KOPT-K1 (cell line): Measurements from ENCODE around the gene VAX1.

Experiments
- H3K27ac ChIP-seq: fragments of 200-600 bp; sonication (generic); 2 replicates; pipeline ENCODE4 v1.5.1; 2016; ENCODE audit warnings: antibody characterized with exemption, mild to moderate bottlenecking, low read depth, low read length; ENCODE audit not compliant: poor library complexity, severe bottlenecking
- H3K36me3 ChIP-seq: fragments of 200-600 bp; sonication (generic); 2 replicates; pipeline ENCODE4 v1.5.1; 2017; ENCODE audit warnings: antibody characterized with exemption, mild to moderate bottlenecking, low read length, moderate library complexity; ENCODE audit not compliant: insufficient read depth
- H3K9me3 ChIP-seq: fragments of 200-600 bp; sonication (generic); 2 replicates; pipeline ENCODE4 v1.5.1; 2017; ENCODE audit warnings: antibody characterized with exemption, low read length, mild to moderate bottlenecking; ENCODE audit not compliant: insufficient read depth, poor library complexity, severe bottlenecking

The VAX1 gene

GRCh38 chr10:117167346-117167788 is 29.3 kb upstream of the VAX1 start:
- no peaks in the 10 kb centered on the region for H3K36me3 ChIP-seq
- no peaks in the 10 kb centered on the region for H3K9me3 ChIP-seq
- H3K27ac ChIP-seq, result no peak overlapping the region

GRCh38 chr10:117166418-117167345 is 28.6 kb upstream of the VAX1 start:
- no peak overlapping the region for H3K27ac ChIP-seq
- H3K36me3 ChIP-seq, result no peaks in the 10 kb centered on the region
- no peaks in the 10 kb centered on the region for H3K9me3 ChIP-seq

- H3K27ac ChIP-seq, result no peak overlapping the region
Measured at GRCh38 chr10:117165538-117166417, 27.7 kb upstream of the VAX1 start.

GRCh38 chr10:117164592-117165537 is 26.8 kb upstream of the VAX1 start:
- H3K9me3 ChIP-seq, result no peaks in the 10 kb centered on the region
- H3K36me3 ChIP-seq, result no peaks in the 10 kb centered on the region
- H3K27ac ChIP-seq, result no peak overlapping the region

More at GRCh38 chr10:117165538-117166417, 27.7 kb upstream of the VAX1 start:
- Histone ChIP-seq H3K9me3 (no peaks in the 10 kb centered on the region), H3K36me3 (no peaks in the 10 kb centered on the region)

GRCh38 chr10:117163954-117164548 is 26.0 kb upstream of the VAX1 start:
- Histone ChIP-seq H3K36me3 (no peaks in the 10 kb centered on the region), H3K27ac (no peak overlapping the region), H3K9me3 (no peaks in the 10 kb centered on the region)

GRCh38 chr10:117163061-117163953 is 25.2 kb upstream of the VAX1 start:
- Histone ChIP-seq H3K27ac (no peak overlapping the region), H3K36me3 (no peaks in the 10 kb centered on the region), H3K9me3 (no peaks in the 10 kb centered on the region)

GRCh38 chr10:117162093-117163060 is 24.3 kb upstream of the VAX1 start:
- no peaks in the 10 kb centered on the region for H3K9me3 ChIP-seq
- H3K36me3 ChIP-seq, result no peaks in the 10 kb centered on the region
- H3K27ac ChIP-seq, result no peak overlapping the region

- H3K27ac ChIP-seq, result no peak overlapping the region
- H3K9me3 ChIP-seq, result no peaks in the 10 kb centered on the region
Measured at GRCh38 chr10:117161386-117162033, 23.4 kb upstream of the VAX1 start.

GRCh38 chr10:117160567-117160966 is 22.5 kb upstream of the VAX1 start:
- no peaks in the 10 kb centered on the region for H3K36me3 ChIP-seq
- no peak overlapping the region for H3K27ac ChIP-seq
- no peaks in the 10 kb centered on the region for H3K9me3 ChIP-seq

More at GRCh38 chr10:117161386-117162033, 23.4 kb upstream of the VAX1 start:
- H3K36me3 ChIP-seq, result no peaks in the 10 kb centered on the region

- H3K9me3 ChIP-seq, result no peaks in the 10 kb centered on the region
- no peaks in the 10 kb centered on the region for H3K36me3 ChIP-seq
- H3K27ac ChIP-seq, result no peak overlapping the region
Measured at GRCh38 chr10:117159390-117159789, 21.3 kb upstream of the VAX1 start.

- Histone ChIP-seq H3K36me3 (no peaks in the 10 kb centered on the region), H3K27ac (no peak overlapping the region), H3K9me3 (no peaks in the 10 kb centered on the region)
Measured at GRCh38 chr10:117158297-117158696, 20.2 kb upstream of the VAX1 start.

- H3K36me3 ChIP-seq, result no peaks in the 10 kb centered on the region
- no peak overlapping the region for H3K27ac ChIP-seq
- H3K9me3 ChIP-seq, result no peaks in the 10 kb centered on the region
Measured at GRCh38 chr10:117152668-117153067, 14.6 kb upstream of the VAX1 start.
